GM21367 (cell line): Measurements from ENCODE around the gene CLBA1.

Experiments
- ATAC-seq: cut with Tn5 transposase; IDR thresholded peaks from one replicate; pipeline ENCODE4 v1.9.1; 2021; ENCODE audit not compliant: unreplicated experiment

Gene CLBA1

DNA sequence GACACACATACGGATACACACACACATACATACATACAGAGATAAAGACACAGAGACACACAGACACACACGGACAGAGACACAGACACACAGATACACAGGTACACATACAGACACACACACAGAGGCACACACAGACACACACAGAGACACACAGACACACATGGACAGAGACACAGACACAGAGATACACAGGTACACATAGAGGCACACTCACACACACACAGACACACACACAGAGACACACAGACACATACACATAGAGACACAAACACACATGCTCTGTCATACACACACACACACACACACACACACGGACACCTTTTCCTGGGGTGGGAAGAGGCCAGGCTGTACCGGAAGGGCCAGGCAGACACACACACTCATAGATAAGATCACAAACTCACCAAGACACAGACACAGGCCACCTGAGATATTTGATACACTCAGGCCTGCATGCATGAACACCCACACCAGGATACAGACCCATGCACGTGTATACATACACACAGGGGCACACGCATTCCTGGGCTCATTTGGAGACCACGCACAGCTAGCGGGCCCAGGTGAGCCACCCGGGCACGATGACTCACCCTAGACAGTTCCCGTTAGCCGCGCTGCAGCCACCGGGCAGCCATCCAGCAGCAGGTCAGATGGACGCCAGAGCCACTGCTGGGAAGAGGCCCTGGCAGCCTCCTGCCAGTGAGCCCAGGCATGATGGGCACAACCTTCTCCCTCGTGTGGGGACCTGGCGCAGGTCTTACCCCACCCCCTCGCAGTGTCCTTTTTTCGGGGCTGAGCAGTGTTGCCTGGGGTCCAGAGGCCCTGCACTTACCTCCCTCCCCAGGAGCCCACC is 5.6 kb upstream of the CLBA1 start:
- ATAC-seq, result no peak

DNA sequence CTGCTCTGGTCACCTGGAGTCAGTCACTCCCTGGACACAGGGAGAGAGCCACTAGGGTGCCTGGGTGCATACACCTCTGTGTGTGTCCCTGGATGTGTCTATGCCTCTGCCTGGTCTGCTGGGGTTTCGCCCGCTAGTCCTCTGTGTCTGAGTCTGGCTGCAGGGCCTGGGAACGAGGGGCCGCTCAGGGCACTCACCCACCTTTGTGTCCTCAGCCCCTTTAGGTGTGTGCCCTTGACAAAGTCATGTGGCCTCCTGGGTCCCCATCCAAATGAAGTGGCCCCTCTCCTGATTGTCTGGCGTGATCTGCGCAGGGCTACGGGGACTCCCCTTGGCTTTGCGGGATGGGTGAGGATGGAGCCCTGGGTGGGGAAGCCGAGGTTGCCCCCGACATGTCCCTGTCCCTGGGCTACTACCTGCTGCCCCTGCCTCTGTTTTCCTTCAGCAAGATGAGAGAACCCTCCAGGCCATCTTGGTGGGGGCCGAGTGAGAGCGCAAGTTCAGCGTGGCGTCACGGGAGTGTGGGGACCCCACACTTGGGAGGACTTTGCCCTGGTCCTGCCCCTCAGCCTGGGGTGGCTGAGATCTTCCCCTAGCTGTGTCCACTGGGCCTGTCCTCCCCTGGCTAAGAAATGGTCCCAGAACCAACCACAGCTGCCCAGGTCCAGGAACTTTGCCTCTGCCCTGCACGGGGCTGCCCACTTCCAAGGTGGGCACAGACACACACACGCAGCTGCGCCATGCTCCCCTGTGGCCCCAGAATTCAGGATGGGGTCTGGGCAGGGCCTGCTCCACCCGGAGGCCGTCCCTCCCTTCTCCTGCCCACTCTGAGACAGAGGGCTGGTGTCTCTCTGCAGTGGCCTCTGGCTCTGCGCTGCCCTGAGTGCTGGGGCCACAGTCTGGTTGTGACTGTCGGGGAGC is 4.7 kb upstream of the CLBA1 start:
- ATAC-seq, result no peak

DNA sequence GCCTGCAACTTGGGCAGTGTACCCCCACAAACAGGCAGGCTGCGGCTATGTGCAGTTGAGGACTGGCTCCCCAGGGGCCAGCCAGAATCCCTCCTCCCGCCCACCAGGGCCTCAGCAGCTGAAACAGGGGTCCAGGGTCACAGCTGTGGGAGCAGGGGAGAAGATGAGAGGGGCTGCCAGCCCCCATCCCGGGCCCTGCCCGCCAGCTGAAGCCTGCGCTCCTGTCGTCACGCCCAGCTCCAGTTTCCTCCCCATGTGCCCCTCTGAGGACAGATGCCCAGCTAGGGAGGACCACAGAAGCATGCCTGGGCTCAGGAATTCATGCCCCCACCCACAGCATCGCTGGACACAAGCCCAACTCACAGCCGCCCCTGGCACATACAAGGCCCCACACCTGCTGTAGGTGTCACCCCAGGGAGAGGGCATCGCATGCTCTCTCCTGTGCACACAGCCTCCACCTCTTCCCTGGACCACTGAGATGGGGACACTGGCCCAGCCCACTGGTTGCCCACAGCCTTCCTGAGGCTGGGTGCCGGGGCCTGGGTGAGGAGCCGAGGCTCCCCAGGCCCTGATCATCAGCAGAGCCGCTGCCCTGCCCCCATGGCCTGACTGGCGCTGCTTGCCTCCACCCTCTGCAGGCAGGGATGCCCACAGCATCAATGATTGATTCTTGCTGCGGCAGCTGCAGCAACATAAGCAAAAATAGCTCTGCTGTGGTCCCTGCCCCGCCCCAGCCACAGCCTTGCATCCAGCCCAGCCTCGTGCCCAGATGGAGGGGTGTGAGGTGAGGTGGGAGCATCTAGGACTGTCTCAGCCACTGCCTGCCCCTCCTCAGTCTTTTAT is 3.7 kb upstream of the CLBA1 start:
- no peak for ATAC-seq

DNA sequence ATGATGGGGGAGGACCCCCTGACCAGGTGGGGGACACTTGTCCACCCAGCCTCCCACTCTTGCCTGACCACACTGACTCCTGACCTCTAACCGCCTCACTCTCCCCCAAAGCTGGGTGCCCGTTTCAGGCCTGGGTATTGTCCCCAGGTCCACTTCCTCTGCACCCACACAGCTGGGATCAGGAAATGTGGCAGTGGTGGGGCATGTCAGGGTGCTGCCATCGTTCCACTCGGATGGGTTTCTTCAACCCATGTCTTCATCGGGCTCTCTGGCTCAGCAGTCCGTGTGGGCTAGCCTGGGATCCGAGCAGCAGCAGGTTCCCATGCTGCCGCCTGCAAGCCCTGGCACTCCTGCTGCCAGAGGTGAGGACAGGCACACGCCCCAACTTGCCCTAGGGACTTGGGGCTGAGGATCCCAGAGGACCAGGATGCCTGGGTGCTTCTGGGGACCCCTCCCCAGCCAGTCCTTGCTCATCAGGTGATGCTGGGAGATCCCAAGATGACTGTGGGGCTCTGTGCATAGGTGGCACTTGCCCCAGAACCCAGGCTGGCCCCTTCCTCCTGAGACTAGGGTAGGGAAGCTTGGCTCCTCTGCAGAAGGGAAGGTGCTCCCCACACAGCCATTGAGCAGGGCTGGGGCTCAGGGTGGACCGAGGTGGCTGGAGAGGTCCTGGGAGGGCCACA is 2.9 kb upstream of the CLBA1 start:
- ATAC-seq, result no peak

DNA sequence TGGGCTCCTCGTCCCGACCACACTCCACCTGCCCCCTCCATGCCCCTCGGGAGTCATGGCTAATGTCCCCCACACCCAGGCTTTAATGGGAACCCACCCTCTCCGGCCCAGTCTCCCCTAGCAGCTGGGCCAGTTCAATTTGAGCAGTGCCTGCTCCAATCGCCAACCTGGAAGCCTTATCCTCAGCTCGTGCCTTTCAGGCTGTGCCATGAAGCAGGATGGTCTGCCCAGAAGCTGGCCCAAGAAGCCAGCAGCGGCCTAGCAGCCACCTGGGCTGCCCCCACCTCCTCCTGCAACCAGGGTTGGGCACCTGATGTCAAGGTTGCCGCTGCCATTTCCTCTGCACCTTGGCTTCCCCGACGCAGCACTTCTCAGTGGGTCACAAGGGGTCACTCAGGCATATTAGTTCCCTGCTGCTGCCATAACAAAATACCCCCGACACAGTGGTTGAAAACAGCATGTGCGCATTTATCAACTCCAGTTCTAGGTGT is 2.3 kb upstream of the CLBA1 start:
- ATAC-seq, result no peak

DNA sequence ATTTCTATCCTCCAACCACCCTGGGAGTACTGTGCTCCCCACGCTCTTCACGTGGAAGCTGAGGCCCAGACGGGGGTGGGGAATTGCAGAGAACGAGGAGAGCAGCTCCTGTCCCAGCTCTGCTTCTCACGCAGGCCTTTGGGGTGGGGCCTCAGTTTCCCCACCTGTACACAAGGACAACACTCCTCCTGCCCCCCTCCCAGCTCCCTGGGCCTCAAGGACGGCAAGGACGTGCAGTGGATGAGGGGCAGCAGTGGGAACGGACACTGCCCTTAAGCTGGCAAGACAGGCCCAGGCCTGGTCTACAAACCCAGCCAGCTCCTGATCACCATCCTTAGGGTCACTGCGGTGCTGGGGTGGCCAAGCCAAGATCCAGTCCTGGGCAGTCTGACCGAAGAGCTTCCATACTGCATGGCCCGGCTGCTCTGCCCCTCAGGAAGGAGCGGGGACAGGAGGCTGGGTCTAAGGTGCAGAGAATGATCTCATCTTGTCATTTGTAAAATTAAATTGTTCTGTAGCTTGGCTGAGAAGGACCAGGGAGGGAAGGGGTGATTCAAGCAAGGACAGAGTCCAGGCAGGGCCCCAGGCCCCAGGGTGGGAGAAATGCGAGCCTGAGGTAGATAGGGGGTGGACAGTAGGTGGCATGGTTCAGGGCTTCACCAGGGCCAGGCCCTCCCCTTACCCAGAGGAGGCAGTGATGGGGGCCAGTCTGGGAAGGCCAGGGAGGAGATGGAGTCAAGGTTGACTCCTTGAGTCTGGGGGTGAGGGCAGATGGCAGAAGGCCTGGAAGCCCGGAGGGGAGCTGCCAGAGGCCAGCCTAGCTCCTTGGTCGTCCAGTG is 1.3 kb upstream of the CLBA1 start:
- no peak for ATAC-seq

DNA sequence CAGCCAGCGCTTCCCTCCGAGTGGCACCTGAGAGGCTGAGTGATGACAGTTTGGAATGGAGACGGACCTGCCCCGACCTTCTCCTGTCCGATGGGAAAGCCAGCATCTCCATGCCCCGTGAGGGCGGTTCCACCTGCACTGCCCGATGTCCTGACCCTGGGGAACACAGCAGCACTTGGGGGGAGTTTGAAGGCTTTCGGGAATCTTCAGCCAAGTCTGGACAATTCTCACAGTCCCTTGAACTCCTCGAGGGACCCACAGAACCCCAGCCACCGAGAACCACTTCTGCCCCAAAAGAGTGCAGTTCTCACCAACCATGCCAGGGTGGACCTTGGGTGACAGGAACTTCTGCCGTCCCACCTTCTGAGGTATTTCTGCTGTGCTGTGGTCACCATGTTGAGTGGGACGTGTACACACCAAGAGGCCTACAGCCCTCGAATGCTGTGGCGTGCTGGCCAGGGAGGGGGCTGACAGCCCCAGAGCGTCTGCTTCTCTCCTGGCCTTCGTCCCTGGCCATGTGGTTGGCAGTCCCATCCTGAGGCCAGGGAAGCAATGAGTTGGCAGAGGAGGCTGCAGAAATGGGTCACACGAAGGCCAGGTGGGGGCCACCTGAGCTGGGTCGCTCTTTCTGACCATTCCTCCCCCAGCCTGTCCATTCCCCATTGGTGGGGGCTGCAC is 1.0 kb downstream of the CLBA1 start:
- no peak for ATAC-seq

DNA sequence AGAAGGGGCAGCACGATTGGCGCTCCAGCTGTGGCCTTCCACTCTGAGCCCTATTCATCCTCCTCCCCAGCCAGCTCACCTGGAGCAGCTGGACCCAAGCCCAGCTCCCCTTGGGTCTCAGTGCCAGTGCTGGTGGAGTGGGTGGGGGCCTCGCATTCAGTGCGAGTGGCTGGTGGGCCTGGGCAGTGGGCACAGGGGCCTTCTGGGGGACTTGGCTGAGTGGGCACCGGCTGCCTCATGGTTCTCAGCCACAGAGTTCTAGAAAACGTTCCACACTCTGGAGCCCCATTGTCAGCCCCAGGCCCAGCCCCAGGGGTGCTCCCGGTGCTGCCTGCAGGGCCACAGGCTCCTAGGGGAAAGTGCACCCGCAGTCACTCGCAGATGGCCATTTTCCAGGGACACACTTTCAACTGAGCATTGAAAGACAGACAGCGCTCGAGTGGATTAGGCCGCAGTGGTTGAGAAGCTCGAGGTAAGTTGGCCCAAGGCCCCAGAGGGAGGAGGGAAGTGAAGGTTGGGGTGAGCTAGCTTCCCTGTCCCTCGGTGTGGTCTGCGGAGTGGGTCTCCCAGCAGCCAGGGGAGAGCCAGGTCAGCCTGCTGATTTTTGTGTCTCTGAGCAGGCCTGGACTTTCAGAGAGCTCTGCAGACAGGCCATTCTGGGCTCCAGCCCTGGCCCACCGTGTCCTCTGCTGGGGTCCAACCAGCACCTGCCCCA is 3.8 kb downstream of the CLBA1 start:
- ATAC-seq, result no peak

DNA sequence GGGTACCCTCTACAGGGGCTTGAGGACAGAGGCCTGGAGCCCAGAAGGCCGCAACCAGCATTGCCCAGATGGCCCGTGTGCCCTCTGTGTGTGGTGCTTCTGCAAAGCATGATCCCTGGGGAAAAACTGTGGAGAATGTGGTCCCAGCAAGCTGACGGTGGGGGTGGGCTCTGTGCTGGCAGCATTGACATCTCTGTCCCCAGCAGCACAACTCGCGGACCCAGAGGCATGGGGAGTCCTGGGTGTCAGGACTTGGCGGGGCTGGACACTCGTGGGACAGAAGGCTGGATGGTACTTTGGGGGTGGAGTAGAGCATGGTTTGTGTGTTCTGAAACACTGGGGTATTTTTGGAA is 4.3 kb downstream of the CLBA1 start:
- no peak for ATAC-seq

DNA sequence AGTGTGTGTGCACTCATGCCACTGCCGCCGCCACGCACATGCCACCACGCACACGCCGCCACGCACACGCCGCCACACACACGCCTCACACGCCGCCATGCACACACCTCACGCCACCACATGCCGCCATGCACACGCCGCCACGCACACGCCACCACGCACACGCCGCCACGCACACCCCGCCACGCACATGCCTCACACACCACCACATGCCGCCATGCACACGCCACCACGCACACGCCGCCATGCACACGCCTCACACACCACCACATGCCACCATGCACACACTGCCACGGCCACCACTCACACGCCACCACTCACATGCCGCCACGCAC is 6.3 kb downstream of the CLBA1 start:
- ATAC-seq, result no peak

DNA sequence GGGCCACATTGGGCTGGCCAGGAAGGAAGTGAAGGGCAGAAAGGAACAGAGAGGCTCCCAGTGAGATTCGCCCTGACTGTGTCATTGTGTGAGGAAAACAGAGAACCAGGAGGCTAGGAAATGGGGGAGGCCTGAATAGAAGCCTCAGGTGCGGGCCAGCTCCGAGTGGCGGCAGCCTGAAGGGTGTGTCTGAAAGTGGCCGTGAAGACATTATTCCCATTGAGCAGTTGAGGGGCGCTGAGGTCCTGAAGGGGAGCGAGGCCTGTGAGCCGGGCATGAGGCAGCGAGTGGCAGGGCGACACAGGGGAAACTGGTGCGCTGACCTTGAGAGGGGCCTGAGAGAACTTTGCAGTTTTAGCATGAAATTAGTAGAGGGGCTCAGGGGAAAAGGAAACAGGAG is 6.9 kb downstream of the CLBA1 start:
- no peak for ATAC-seq

DNA sequence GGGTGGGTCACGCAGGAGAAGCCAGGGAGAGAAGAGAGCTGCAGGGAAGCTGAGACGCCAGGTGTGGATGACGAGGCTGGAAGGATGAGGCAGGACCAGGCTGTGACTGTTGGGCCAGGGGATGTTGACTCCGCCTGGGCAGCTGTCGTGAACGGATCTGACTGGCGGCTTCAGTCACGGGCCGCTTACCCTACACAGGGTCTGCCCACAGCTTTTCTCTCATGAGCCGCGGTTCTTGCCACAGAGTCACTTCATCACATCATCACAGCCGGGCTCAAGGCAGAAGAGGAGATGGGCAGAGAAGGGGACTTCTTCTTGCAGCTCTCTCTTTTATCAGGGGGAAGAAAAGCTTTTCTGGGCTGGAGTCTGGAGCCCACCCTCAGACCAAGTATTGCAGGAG is 7.7 kb downstream of the CLBA1 start:
- no peak for ATAC-seq

DNA sequence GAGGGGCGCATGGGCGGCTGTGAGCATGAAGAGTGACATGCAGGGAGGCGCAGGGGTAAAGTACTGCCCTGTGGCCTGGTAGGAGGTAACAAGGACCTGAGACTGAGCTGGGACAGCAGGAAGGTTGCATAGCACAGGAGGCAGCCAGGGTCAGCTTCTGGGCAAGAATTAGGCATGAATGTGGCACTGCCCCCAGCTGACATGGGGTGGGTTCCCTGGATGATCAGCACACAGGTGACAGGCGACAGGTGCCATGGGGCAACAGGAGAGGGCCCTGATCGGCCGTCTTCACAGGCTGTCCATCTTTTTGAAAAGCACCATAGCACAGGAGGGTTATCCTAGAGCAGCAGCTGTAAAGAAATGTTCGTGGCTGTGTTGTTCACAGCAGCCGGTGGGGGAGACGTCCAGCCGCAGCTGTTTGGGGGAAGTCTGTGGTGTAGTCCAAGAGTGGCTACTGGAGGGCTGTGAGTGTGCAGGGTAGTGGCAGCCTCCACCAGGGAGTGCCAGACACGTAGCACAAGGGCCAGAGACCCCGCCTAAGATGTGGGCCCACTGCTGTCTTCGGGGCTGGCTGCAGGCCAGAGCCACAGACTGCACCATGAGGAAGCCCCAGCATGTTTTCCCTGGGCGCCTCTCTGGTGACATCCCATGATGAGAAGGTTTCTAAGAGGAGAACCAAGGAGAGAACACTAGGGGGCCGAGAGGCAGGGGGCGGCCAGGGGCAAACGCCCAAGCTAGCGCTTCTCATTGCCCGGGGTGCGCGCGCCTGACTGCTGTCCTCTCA is 8.4 kb downstream of the CLBA1 start:
- ATAC-seq, result no peak

DNA sequence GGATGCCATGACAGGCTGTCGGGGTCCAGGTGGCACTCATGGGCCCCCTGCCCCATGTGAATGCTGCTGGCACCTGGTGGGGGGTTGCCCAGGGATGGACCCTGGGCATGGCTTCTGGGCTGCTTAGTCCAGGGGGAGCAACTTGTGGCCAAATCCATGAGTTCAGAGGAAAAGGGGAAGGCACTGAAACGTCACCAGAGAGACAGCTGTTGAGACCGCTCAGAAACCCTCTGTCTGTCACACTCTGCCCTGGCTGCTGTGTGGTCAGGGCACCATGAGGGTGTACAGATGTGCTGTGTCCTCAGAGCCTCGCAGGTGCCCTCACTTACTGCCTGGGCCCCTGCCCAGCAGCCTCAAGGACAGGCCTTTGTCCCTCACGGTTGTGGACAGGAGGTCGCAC is 9.4 kb downstream of the CLBA1 start:
- ATAC-seq, result no peak

DNA sequence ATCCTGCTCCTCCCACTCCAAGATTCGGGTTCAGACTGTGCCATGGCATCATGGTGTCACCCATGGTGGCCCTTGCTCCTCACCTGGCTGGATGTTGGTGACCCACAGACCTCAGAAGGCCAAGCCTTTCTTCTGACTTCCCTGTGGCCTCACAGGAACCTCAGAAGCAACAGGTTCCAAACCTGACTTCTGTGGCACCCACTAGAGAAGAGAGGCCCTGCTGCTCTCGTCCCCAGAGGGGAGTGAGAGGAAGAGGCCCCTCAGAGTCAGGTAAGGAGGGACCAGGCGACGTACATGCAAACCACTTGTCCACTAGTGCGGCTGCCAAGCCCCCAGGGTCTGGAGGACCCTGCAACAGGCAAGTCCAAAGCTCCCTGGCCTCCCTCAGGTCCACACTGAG is 10.4 kb downstream of the CLBA1 start:
- ATAC-seq, result no peak

DNA sequence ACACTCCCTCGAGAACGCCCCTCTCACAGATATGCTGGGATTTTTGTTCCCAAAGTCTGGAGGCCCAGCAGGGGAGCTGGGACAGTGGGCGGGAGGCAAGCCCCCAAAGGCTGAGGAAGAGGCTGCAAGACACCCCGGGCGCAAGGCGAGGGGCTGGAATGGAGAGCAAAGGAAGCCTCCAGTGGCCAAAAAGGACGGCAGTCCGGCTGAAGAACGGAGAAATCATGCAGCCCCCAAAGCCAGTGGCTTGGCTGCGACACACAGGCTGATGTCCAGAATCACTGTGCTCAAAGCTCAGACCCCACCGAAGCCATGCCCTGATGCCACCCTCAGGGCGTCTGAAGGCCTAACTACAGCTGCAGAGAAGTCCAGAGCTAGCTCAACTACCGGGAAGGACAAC is 10.9 kb downstream of the CLBA1 start:
- ATAC-seq, result no peak

DNA sequence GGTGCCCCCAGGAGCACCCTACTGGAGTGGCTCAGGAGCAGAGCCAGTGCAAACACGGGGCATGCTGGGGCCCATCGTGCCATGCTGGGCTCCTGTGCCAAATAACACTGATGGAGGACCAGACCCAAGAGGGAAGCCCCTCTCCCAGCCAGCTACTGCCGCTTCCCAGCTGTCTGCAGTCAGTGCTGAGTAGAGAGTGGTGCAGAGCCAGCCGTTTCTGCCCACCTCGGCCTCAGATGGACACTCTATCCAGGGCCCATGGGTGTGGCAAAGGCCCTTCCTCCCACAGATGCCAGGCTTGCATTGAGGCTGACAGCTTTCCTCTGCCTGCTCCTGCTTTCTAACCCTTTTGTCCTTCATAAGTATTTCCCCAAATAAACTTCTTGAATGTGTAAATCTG is 13.2 kb downstream of the CLBA1 start:
- no peak for ATAC-seq

DNA sequence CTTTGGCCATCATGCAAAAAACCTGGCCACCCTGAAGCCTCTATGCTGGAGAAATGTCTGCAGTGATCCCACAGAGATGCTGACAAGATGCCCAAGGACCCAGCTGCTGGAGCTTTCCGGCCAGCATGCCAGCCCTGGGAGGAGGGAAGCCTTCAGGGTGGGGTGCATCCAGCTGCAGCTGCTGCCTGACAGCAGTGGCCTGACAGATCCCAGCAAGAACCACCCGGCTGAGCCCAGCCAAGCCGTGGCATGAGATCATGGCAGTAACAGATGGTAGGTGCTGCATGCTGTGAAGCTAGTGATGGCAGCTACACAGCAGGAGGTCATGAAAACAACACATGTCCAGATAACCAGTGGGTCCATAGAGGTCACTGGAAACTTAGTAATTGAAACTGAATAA is 13.8 kb downstream of the CLBA1 start:
- no peak for ATAC-seq
